IMR-90 (cell line): ENCODE data around the gene REXO5. TPM values are rescaled to one million over a fixed set of nuclear protein-coding genes. Genes with fewer than 3 reads are reported as not detected.

Experiments
- ATAC-seq: fragments of 200-7000 bp; cut with Tn5 transposase; 2 replicates; pipeline ENCODE4 v1.9.1; 2020; ENCODE audit warnings: low read depth, mild to moderate bottlenecking, moderate library complexity
- BruUV-seq: library from RNA; stranded (reverse); fragments of 400-500 nt; replicated peaks from 2 replicates; lab custom pipeline; 2021; lab: Mats Ljungman, UMichigan
- CTCF ChIA-PET: fragments of 300-600 bp; formaldehyde crosslinking; extraction: SDS; loops from one replicate; lab custom pipeline; 2021; ENCODE audit warnings: antibody characterized with exemption; lab: Yijun Ruan, JAX
- POLR2A ChIA-PET: fragments of 300-600 bp; sonication (Branson Sonifier 250); formaldehyde crosslinking; loops from one replicate; lab custom pipeline; 2022; ENCODE audit warnings: antibody characterized with exemption; ENCODE audit not compliant: unreplicated experiment; lab: Charles Lee
- DNase-seq: peaks from one replicate; pipeline ENCODE4 v3.0.0; 2013
- H2AFZ ChIP-seq: replicated peaks from 2 replicates; pipeline ENCODE3; 2013; ENCODE audit warnings: low read length, mild to moderate bottlenecking; ENCODE audit not compliant: poor library complexity
- H2AK5ac ChIP-seq: 2 replicates; pipeline ENCODE4 v1.6.1; 2013; ENCODE audit warnings: low read depth, low read length, inconsistent platforms
- H2AK9ac ChIP-seq: replicated peaks from 2 replicates; pipeline ENCODE3; 2013; ENCODE audit warnings: mild to moderate bottlenecking, low read depth, low read length, moderate library complexity; ENCODE audit not compliant: poor library complexity
- H2BK120ac ChIP-seq: 2 replicates; pipeline ENCODE4 v1.6.1; 2013; ENCODE audit warnings: low read depth, low read length, inconsistent platforms
- H2BK15ac ChIP-seq: 3 replicates; pipeline ENCODE4 v1.6.1; 2013; ENCODE audit warnings: low read depth, low read length, inconsistent platforms
- H2BK20ac ChIP-seq: 2 replicates; pipeline ENCODE4 v1.6.1; 2013; ENCODE audit warnings: low read depth, mild to moderate bottlenecking, inconsistent platforms, low read length, moderate library complexity
- H2BK5ac ChIP-seq: 2 replicates; pipeline ENCODE4 v1.6.1; 2013; ENCODE audit warnings: mild to moderate bottlenecking, low read depth, low read length, inconsistent platforms; ENCODE audit not compliant: poor library complexity, severe bottlenecking
- H3K14ac ChIP-seq: replicated peaks from 2 replicates; pipeline ENCODE4 v1.6.1; 2013; ENCODE audit warnings: low read depth, low read length, inconsistent platforms
- H3K18ac ChIP-seq: 2 replicates; pipeline ENCODE4 v1.6.1; 2013; ENCODE audit warnings: low read depth, low read length, control low read depth
- H3K23ac ChIP-seq: 2 replicates; pipeline ENCODE4 v1.6.1; 2013; ENCODE audit warnings: low read depth, low read length, inconsistent platforms
- H3K27ac ChIP-seq: 2 replicates; pipeline ENCODE4 v1.5.1; 2013; ENCODE audit warnings: mild to moderate bottlenecking, control low read depth, low read length; ENCODE audit not compliant: insufficient read depth
- H3K27me3 ChIP-seq: 2 replicates; pipeline ENCODE4 v1.6.1; 2013; ENCODE audit warnings: low read length; ENCODE audit not compliant: control insufficient read depth, insufficient read depth
- H3K36me3 ChIP-seq: 2 replicates; pipeline ENCODE4 v1.6.1; 2013; ENCODE audit warnings: low read length, mixed read lengths; ENCODE audit not compliant: control insufficient read depth, insufficient read depth
- H3K4ac ChIP-seq: 2 replicates; pipeline ENCODE4 v1.6.1; 2013; ENCODE audit warnings: low read depth, low read length, inconsistent platforms
- H3K4me1 ChIP-seq: 2 replicates; pipeline ENCODE4 v1.6.1; 2013; ENCODE audit warnings: low read length, mixed read lengths; ENCODE audit not compliant: control insufficient read depth, insufficient read depth
- H3K4me2 ChIP-seq: 2 replicates; pipeline ENCODE4 v1.6.1; 2013; ENCODE audit warnings: low read depth, mild to moderate bottlenecking, control low read depth, low read length, moderate library complexity
- H3K4me3 ChIP-seq: 2 replicates; pipeline ENCODE4 v1.5.1; 2013; ENCODE audit warnings: low read depth, mild to moderate bottlenecking, control low read depth, low read length, moderate library complexity; ENCODE audit not compliant: insufficient read depth
- H3K56ac ChIP-seq: 2 replicates; pipeline ENCODE4 v1.6.1; 2013; ENCODE audit warnings: low read length, inconsistent platforms; ENCODE audit not compliant: insufficient read depth; ENCODE audit errors: extremely low read depth
- H3K79me1 ChIP-seq, 2 experiments: 2 replicates each; pipeline ENCODE4 v1.6.1; 2013; ENCODE audit warnings: low read length in 2 of 2, inconsistent platforms in 1 of 2, low read depth in 1 of 2
- H3K9ac ChIP-seq: 2 replicates; pipeline ENCODE4 v1.6.1; 2013; ENCODE audit warnings: low read depth, low read length, control low read depth
- H3K9me1 ChIP-seq: 2 replicates; pipeline ENCODE4 v1.6.1; 2013; ENCODE audit warnings: low read length, inconsistent platforms; ENCODE audit not compliant: insufficient read depth
- H3K9me3 ChIP-seq: 2 replicates; pipeline ENCODE4 v1.6.1; 2013; ENCODE audit warnings: low read length; ENCODE audit not compliant: control insufficient read depth, insufficient read depth
- H4K20me1 ChIP-seq: 2 replicates; pipeline ENCODE4 v1.6.1; 2013; ENCODE audit warnings: low read length, inconsistent platforms; ENCODE audit not compliant: insufficient read depth
- H4K5ac ChIP-seq: 2 replicates; pipeline ENCODE4 v1.6.1; 2013; ENCODE audit warnings: mild to moderate bottlenecking, low read depth, low read length, control low read depth
- H4K8ac ChIP-seq, 2 experiments: 2 replicates each; pipeline ENCODE4 v1.6.1; 2013; ENCODE audit warnings: low read depth in 2 of 2, low read length in 2 of 2, control low read depth in 1 of 2, inconsistent platforms in 1 of 2
- H4K91ac ChIP-seq: 2 replicates; pipeline ENCODE4 v1.6.1; 2013; ENCODE audit warnings: low read depth, low read length, inconsistent platforms; ENCODE audit not compliant: insufficient read depth
- MXI1 ChIP-seq: IDR thresholded peaks from 2 replicates; pipeline ENCODE4 v1.6.1; 2012; ENCODE audit warnings: low read depth, mild to moderate bottlenecking, low read length, moderate library complexity, borderline replicate concordance
- WGBS, 2 experiments: methylation state at CpG; one replicate each; pipeline versions ENCODE4 v1.1.5 to v1.1.7; 2013; ENCODE audit warnings: missing lambda C conversion rate in 2 of 2; ENCODE audit not compliant: insufficient read length in 1 of 2; ENCODE audit errors: extremely low coverage in 2 of 2; 5-methylcytosine and 5-hydroxymethylcytosine counted together
- dilution Hi-C: fragments of 300-500 bp; cut with HindIII; formaldehyde crosslinking; loops from one replicate; pipeline ENCODE4 v1.14.3; 2018; ENCODE audit warnings: low sequenced_read_pairs; ENCODE audit not compliant: unreplicated experiment
- in situ Hi-C: fragments of 300-500 bp; cut with MboI; formaldehyde crosslinking; loops from 3 replicates; pipeline ENCODE4 v1.14.3; 2019; ENCODE audit warnings: low sequenced_read_pairs, inconsistent platforms, mixed read lengths
- intact Hi-C: fragments of 100-400 bp; cut with micrococcal nuclease; formaldehyde crosslinking; loops from 2 replicates; pipeline ENCODE4 v1.10.0; 2022
- polyA plus RNA-seq, 3 experiments: library from polyadenylated mRNA; depleted of rRNA; stranded (reverse); fragments of >200 nt; gene quantifications; 2 replicates each; pipeline ENCODE4 v1.2.3, GENCODE V29; 2012; ENCODE audit warnings: low replicate concordance in 1 of 3
- total RNA-seq: library from RNA; depleted of rRNA; stranded (reverse); fragments of >200 nt; gene quantifications from 2 replicates; pipeline ENCODE4 v1.2.3, GENCODE V29; 2012

REXO5 gene
- total and polyA plus RNA-seq, 2 of the 4 experiments (the other 2 are of a cell fraction): 3.7 to 7.0 TPM

DNA sequence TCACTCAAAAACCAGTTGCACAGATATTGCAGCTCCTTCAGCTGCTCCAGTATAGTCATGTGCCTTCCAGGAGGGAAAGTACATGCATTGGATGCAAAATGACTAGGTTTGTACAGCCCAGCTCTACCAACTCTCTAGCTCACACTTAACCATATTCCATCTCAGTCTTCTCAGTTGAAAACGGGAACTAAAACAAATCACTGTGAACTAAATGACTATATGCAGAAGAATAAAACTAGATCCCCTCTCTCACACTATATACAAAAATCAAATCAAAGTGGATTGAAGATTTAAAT, 69.0 kb downstream of the REXO5 start:
- H2BK120ac ChIP-seq: no peak overlapping the region
- BruUV-seq: no TSS peak
- in situ Hi-C loops (no loop called here), intact Hi-C loops (no loop called here), dilution Hi-C loops (no loop called here)
- no peak overlapping the region for H4K91ac ChIP-seq
- H3K27me3 ChIP-seq: no peaks in the 10 kb centered on the region
- peaks cover 22% of the 10 kb centered on the region for H3K9me1 ChIP-seq
- H3K9ac ChIP-seq: no peak overlapping the region
- DNase-seq (no peak), ATAC-seq (no peak)
- H4K8ac ChIP-seq: no peak overlapping the region
- H2BK15ac ChIP-seq: no peak overlapping the region
- ChIA-PET POLR2A (no interaction called here), CTCF (interaction anchor here (0.6 to 1.4 kb wide), 2 partner anchors 9 to 425 kb away, joined by 3 to 4 read pairs; no protein-coding TSS in a partner anchor)
- no peaks in the 10 kb centered on the region for H3K9me3 ChIP-seq
- H3K36me3 ChIP-seq: no peaks in the 10 kb centered on the region
- TF ChIP-seq MXI1: no peak
- H2BK5ac ChIP-seq: no peak overlapping the region
- no peak overlapping the region for H3K14ac ChIP-seq
- H4K20me1 ChIP-seq: peaks cover 57% of the 10 kb centered on the region; the same call in 1 of the 2 replicates
- H3K4me3 ChIP-seq: no peak overlapping the region
- no peak overlapping the region for H3K23ac ChIP-seq
- H4K5ac ChIP-seq: no peak overlapping the region
- H3K4me1 ChIP-seq: peaks cover 8% of the 10 kb centered on the region
- H3K4ac ChIP-seq: no peak overlapping the region
- peaks cover 49 to 88% of the 10 kb centered on the region in 2 experiments for H3K79me1 ChIP-seq
- H2AK5ac ChIP-seq: no peak overlapping the region
- H3K27ac ChIP-seq: no peak overlapping the region
- H2AFZ ChIP-seq: no peak overlapping the region
- H2BK20ac ChIP-seq: no peak overlapping the region
- H2AK9ac ChIP-seq: no peak overlapping the region
- no CpG with 5 or more reads among the region's 1 CpG for WGBS, 2 experiments
- no peak overlapping the region for H3K18ac ChIP-seq
- no peak overlapping the region for H3K4me2 ChIP-seq
- H3K56ac ChIP-seq: no peak overlapping the region
